ENCODE measurements around the gene ATP10D. TPM values are rescaled to one million over a fixed set of nuclear protein-coding genes. Genes with fewer than 3 reads are reported as not detected.

ATP10D gene
- total and polyA plus RNA-seq, 2 donors (not counting 3 experiments of a cell fraction or from before 2014, with no cell fraction given) = 34.1 to 40.2 TPM

GRCh38 chr4:47612116-47613023 lies 127.3 kb downstream of the ATP10D start:
- Histone ChIP-seq H3K27me3 (ENCODE audit: control insufficient read depth in 2 of 2, insufficient read depth in 2 of 2, low read length in 2 of 2) (peaks cover 0 to 2% of the 10 kb centered on the region in 2 experiments), H3K9me1 (replicated peaks; ENCODE audit: control insufficient read depth, extremely low read depth, insufficient read depth, low read length) (no peaks in the 10 kb centered on the region), H3K4me1 (ENCODE audit: control insufficient read depth, extremely low read depth, insufficient read depth, low read length) (no peaks in the 10 kb centered on the region), H3K36me3 (ENCODE audit: control insufficient read depth in 2 of 2, extremely low read depth in 1 of 2, insufficient read depth in 2 of 2, low read length in 2 of 2) (no peaks in the 10 kb centered on the region), H2AFZ (ENCODE audit: low read depth, low read length) (no peak overlapping the region), H3K4me2 (ENCODE audit: insufficient read depth, low read length) (no peak overlapping the region), H3K9me3 (replicated peaks; ENCODE audit: control insufficient read depth, insufficient read depth, low read length) (no peaks in the 10 kb centered on the region), H3K79me2 (ENCODE audit: control insufficient read depth, insufficient read depth, low read length) (no peaks in the 10 kb centered on the region), H4K20me1 (replicated peaks; ENCODE audit: control insufficient read depth, extremely low read depth, insufficient read depth, low read length) (no peaks in the 10 kb centered on the region), H3K9ac (replicated peaks; ENCODE audit: extremely low read depth, insufficient read depth, low read length) (no peak overlapping the region), H3K4me3 (replicated peaks in 1 of 3; ENCODE audit: insufficient read depth in 1 of 3, low read depth in 1 of 3, low read length in 3 of 3) (no peak overlapping the region), H3K27ac (ENCODE audit: insufficient read depth, low read depth, low read length) (no peak overlapping the region)
- TF ChIP-seq EZH2 (IDR thresholded peaks at IDR 0.05; ENCODE audit: borderline replicate concordance, low read depth, low read length, severe bottlenecking) (no peak), CTCF (IDR thresholded peaks at IDR 0.05; ENCODE audit: extremely low read depth in 1 of 2, insufficient read depth in 1 of 2, low read depth in 1 of 2, low read length in 2 of 2) (no peak), JUN (IDR thresholded peaks at IDR 0.05; ENCODE audit: borderline replicate concordance, insufficient read depth, insufficient read length, low read depth) (no peak)
- FAIRE-seq = no peak
- CTCF ChIA-PET = no interaction called here
- intact Hi-C loops (cut with micrococcal nuclease) (no loop called here), dilution Hi-C loops (cut with MboI; ENCODE audit: extremely low pct_ligation_motif_present, low sequenced_read_pairs) (no loop called here)
- POLR2A ChIA-PET = no interaction called here
- BruUV-seq (replicated peaks) = no TSS peak
- no peak for DNase-seq (ENCODE audit: low read depth, low spot score)

- POLR2A ChIA-PET = no interaction called here
- CTCF ChIA-PET = no interaction called here
- H4K20me1 ChIP-seq (replicated peaks; ENCODE audit: control insufficient read depth, extremely low read depth, insufficient read depth, low read length) = no peaks in the 10 kb centered on the region
- H3K27me3 ChIP-seq (ENCODE audit: control insufficient read depth in 2 of 2, insufficient read depth in 2 of 2, low read length in 2 of 2) = peaks cover 0 to 2% of the 10 kb centered on the region in 2 experiments
- H2AFZ ChIP-seq (ENCODE audit: low read depth, low read length) = no peak overlapping the region
- TF ChIP-seq MAX (IDR thresholded peaks at IDR 0.05; ENCODE audit: insufficient read depth, insufficient read length) = no peak
- TF ChIP-seq MYC (IDR thresholded peaks at IDR 0.05; ENCODE audit: low read depth, low read length) = no peak
- TF ChIP-seq JUN (IDR thresholded peaks at IDR 0.05; ENCODE audit: borderline replicate concordance, insufficient read depth, insufficient read length, low read depth) = no peak
- no peak for TF ChIP-seq GATA2 (IDR thresholded peaks at IDR 0.05; ENCODE audit: insufficient read depth, insufficient read length, low read depth, low read length)
- TF ChIP-seq CTCF (IDR thresholded peaks at IDR 0.05; ENCODE audit: extremely low read depth in 1 of 2, insufficient read depth in 1 of 2, low read depth in 1 of 2, low read length in 2 of 2) = no peak
- TF ChIP-seq POLR2A (IDR thresholded peaks at IDR 0.05; ENCODE audit: low read depth, low read length) = no peak
- TF ChIP-seq POLR2AphosphoS5 (IDR thresholded peaks at IDR 0.05; ENCODE audit: insufficient read depth, low read depth, low read length) = no peak
- no peak for TF ChIP-seq FOS (IDR thresholded peaks at IDR 0.05; ENCODE audit: borderline replicate concordance, insufficient read depth, low read length)
- no peak for TF ChIP-seq EZH2 (IDR thresholded peaks at IDR 0.05; ENCODE audit: borderline replicate concordance, low read depth, low read length, severe bottlenecking)
- H3K4me3 ChIP-seq (replicated peaks in 1 of 3; ENCODE audit: insufficient read depth in 1 of 3, low read depth in 1 of 3, low read length in 3 of 3) = no peak overlapping the region
- H3K79me2 ChIP-seq (ENCODE audit: control insufficient read depth, insufficient read depth, low read length) = no peaks in the 10 kb centered on the region
- H3K27ac ChIP-seq (ENCODE audit: insufficient read depth, low read depth, low read length) = no peak overlapping the region
- no peak overlapping the region for H3K4me2 ChIP-seq (ENCODE audit: insufficient read depth, low read length)
- no peaks in the 10 kb centered on the region for H3K36me3 ChIP-seq (ENCODE audit: control insufficient read depth in 2 of 2, extremely low read depth in 1 of 2, insufficient read depth in 2 of 2, low read length in 2 of 2)
- intact Hi-C loops (cut with micrococcal nuclease) (no loop called here), dilution Hi-C loops (cut with MboI; ENCODE audit: extremely low pct_ligation_motif_present, low sequenced_read_pairs) (no loop called here)
- H3K9ac ChIP-seq (replicated peaks; ENCODE audit: extremely low read depth, insufficient read depth, low read length) = no peak overlapping the region
- no peaks in the 10 kb centered on the region for H3K4me1 ChIP-seq (ENCODE audit: control insufficient read depth, extremely low read depth, insufficient read depth, low read length)
- peaks cover 2% of the 10 kb centered on the region for H3K9me1 ChIP-seq (replicated peaks; ENCODE audit: control insufficient read depth, extremely low read depth, insufficient read depth, low read length)
- no peak for DNase-seq (ENCODE audit: low read depth, low spot score)
- FAIRE-seq = no peak
- no TSS peak for BruUV-seq (replicated peaks)
- no peaks in the 10 kb centered on the region for H3K9me3 ChIP-seq (replicated peaks; ENCODE audit: control insufficient read depth, insufficient read depth, low read length)
Measured at GRCh38 chr4:47615385-47615784, 130.3 kb downstream of the ATP10D start.
